Trophoblast cell (in vitro differentiated cells and primary cell): Measurements from ENCODE around the gene EEF1A1.

Experiments used
- DNase-seq, 2 donors: peaks; one replicate each; pipeline ENCODE4 v3.0.0-alpha.2; 2016
- H2AFZ ChIP-seq: 2 replicates; pipeline ENCODE4 v1.6.1; 2013; ENCODE audit warnings: low read length, moderate library complexity, mild to moderate bottlenecking; ENCODE audit not compliant: insufficient read depth, poor library complexity
- H2AK5ac ChIP-seq: 2 replicates; pipeline ENCODE4 v1.6.1; 2013; ENCODE audit warnings: mild to moderate bottlenecking, low read length
- H2BK120ac ChIP-seq: 2 replicates; pipeline ENCODE4 v1.6.1; 2013; ENCODE audit warnings: low read length, mild to moderate bottlenecking, moderate library complexity; ENCODE audit not compliant: insufficient read depth, poor library complexity
- H2BK12ac ChIP-seq: 2 replicates; pipeline ENCODE4 v1.6.1; 2013; ENCODE audit warnings: mild to moderate bottlenecking, low read length, moderate library complexity
- H2BK5ac ChIP-seq: 2 replicates; pipeline ENCODE4 v1.6.1; 2013; ENCODE audit warnings: low read length, low read depth, moderate library complexity, mild to moderate bottlenecking; ENCODE audit not compliant: poor library complexity
- H3K14ac ChIP-seq: 2 replicates; pipeline ENCODE4 v1.6.1; 2013; ENCODE audit warnings: mild to moderate bottlenecking, low read length
- H3K18ac ChIP-seq: 2 replicates; pipeline ENCODE4 v1.6.1; 2013; ENCODE audit warnings: mild to moderate bottlenecking, low read length
- H3K23ac ChIP-seq: 2 replicates; pipeline ENCODE4 v1.6.1; 2013; ENCODE audit warnings: low read length
- H3K27ac ChIP-seq: 2 replicates; pipeline ENCODE4 v1.5.1; 2013; ENCODE audit warnings: low read depth, mild to moderate bottlenecking, inconsistent platforms, low read length, moderate library complexity
- H3K27me3 ChIP-seq: 2 replicates; pipeline ENCODE4 v1.6.1; 2013; ENCODE audit warnings: inconsistent platforms, mild to moderate bottlenecking, low read length, moderate library complexity; ENCODE audit not compliant: insufficient read depth
- H3K36me3 ChIP-seq, 2 experiments: 1 replicate in 1 of 2; 2 replicates in 1 of 2; pipeline ENCODE4 v1.6.1; 2013; ENCODE audit warnings: low read length in 2 of 2, mild to moderate bottlenecking in 2 of 2, moderate library complexity in 1 of 2; ENCODE audit not compliant: insufficient read depth in 2 of 2, control insufficient read depth in 1 of 2
- H3K4ac ChIP-seq: 2 replicates; pipeline ENCODE4 v1.6.1; 2013; ENCODE audit warnings: low read depth, mild to moderate bottlenecking, low read length, moderate library complexity
- H3K4me1 ChIP-seq, 2 experiments: 1 replicate in 1 of 2; 2 replicates in 1 of 2; pipeline ENCODE4 v1.6.1; 2013; ENCODE audit warnings: low read length in 2 of 2, mild to moderate bottlenecking in 2 of 2, moderate library complexity in 1 of 2; ENCODE audit not compliant: insufficient read depth in 2 of 2, control insufficient read depth in 1 of 2
- H3K4me2 ChIP-seq: 2 replicates; pipeline ENCODE4 v1.6.1; 2013; ENCODE audit warnings: inconsistent platforms, mild to moderate bottlenecking, low read length, moderate library complexity
- H3K4me3 ChIP-seq: 2 replicates; pipeline ENCODE4 v1.5.1; 2013; ENCODE audit warnings: mild to moderate bottlenecking, low read depth, low read length, inconsistent platforms
- H3K79me1 ChIP-seq: one replicate; pipeline ENCODE4 v1.6.1; 2013; ENCODE audit warnings: low read length
- H3K79me2 ChIP-seq: 2 replicates; pipeline ENCODE4 v1.6.1; 2013; ENCODE audit warnings: low read length, mild to moderate bottlenecking; ENCODE audit not compliant: control insufficient read depth, insufficient read depth, poor library complexity
- H3K9ac ChIP-seq: 2 replicates; pipeline ENCODE4 v1.6.1; 2013; ENCODE audit warnings: mild to moderate bottlenecking, low read length
- H3K9me3 ChIP-seq: 2 replicates; pipeline ENCODE4 v1.6.1; 2013; ENCODE audit warnings: low read depth, mild to moderate bottlenecking, control low read depth, inconsistent platforms, low read length; ENCODE audit not compliant: insufficient read depth
- H4K12ac ChIP-seq: 2 replicates; pipeline ENCODE4 v1.6.1; 2013; ENCODE audit warnings: low read depth, mild to moderate bottlenecking, low read length, moderate library complexity
- H4K8ac ChIP-seq: 2 replicates; pipeline ENCODE4 v1.6.1; 2013; ENCODE audit warnings: low read depth, mild to moderate bottlenecking, low read length, moderate library complexity
- H4K91ac ChIP-seq: one replicate; pipeline ENCODE4 v1.6.1; 2013; ENCODE audit warnings: low read depth, mild to moderate bottlenecking, low read length, moderate library complexity
- WGBS: extraction: QIAGEN DNeasy Blood & Tissue Kit; methylation state at CpG from one replicate; pipeline ENCODE4 v1.1.7; 2013; ENCODE audit warnings: missing lambda C conversion rate; ENCODE audit not compliant: insufficient read length, insufficient coverage; ENCODE audit errors: extremely low coverage; 5-methylcytosine and 5-hydroxymethylcytosine counted together

EEF1A1 gene

GRCh38 chr6:73534628-73535027, 13.8 kb upstream of the EEF1A1 start:
- Histone ChIP-seq H3K27ac (no peak overlapping the region), H3K4ac (no peak overlapping the region), H3K79me2 (no peaks in the 10 kb centered on the region), H3K4me2 (no peak overlapping the region), H2BK12ac (no peak overlapping the region), H3K18ac (no peak overlapping the region), H3K27me3 (no peaks in the 10 kb centered on the region), H3K4me1 (peaks cover 0 to 3% of the 10 kb centered on the region in 2 experiments), H2AFZ (no peak overlapping the region), H3K23ac (no peak overlapping the region), H3K14ac (no peak overlapping the region), H3K36me3 (no peaks in the 10 kb centered on the region), H2BK5ac (no peak overlapping the region), H4K12ac (no peak overlapping the region), H2AK5ac (no peak overlapping the region), H3K79me1 (no peaks in the 10 kb centered on the region), H3K9me3 (no peaks in the 10 kb centered on the region), H4K91ac (no peak overlapping the region), H3K9ac (no peak overlapping the region), H2BK120ac (no peak overlapping the region), H4K8ac (no peak overlapping the region), H3K4me3 (no peak overlapping the region)
- no CpG with 5 or more reads among the region's 2 CpGs for WGBS
- DNase-seq: no peak

GRCh38 chr6:73532293-73532692, 11.5 kb upstream of the EEF1A1 start:
- H3K4me3 ChIP-seq: no peak overlapping the region
- no peaks in the 10 kb centered on the region for H3K79me1 ChIP-seq
- H2BK12ac ChIP-seq: no peak overlapping the region
- DNase-seq: no peak
- H3K27me3 ChIP-seq: no peaks in the 10 kb centered on the region
- no peak overlapping the region for H4K91ac ChIP-seq
- H3K14ac ChIP-seq: no peak overlapping the region
- H3K27ac ChIP-seq: no peak overlapping the region
- H3K9ac ChIP-seq: no peak overlapping the region
- H2BK5ac ChIP-seq: no peak overlapping the region
- H4K8ac ChIP-seq: no peak overlapping the region
- no peaks in the 10 kb centered on the region for H3K36me3 ChIP-seq
- H2BK120ac ChIP-seq: no peak overlapping the region
- H3K23ac ChIP-seq: no peak overlapping the region
- H3K4me2 ChIP-seq: no peak overlapping the region
- H2AFZ ChIP-seq: no peak overlapping the region
- no peak overlapping the region for H2AK5ac ChIP-seq
- H3K4ac ChIP-seq: no peak overlapping the region
- H4K12ac ChIP-seq: no peak overlapping the region
- H3K4me1 ChIP-seq: peaks cover 0 to 3% of the 10 kb centered on the region in 2 experiments
- no CpG with 5 or more reads among the region's 3 CpGs for whole genome bisulfite sequencing
- no peaks in the 10 kb centered on the region for H3K79me2 ChIP-seq
- no peaks in the 10 kb centered on the region for H3K9me3 ChIP-seq
- H3K18ac ChIP-seq: no peak overlapping the region

GRCh38 chr6:73528897-73529296, 8.1 kb upstream of the EEF1A1 start:
- no CpG with 5 or more reads among the region's 7 CpGs for WGBS
- Histone ChIP-seq H3K79me1 (no peaks in the 10 kb centered on the region), H4K12ac (no peak overlapping the region), H3K4ac (no peak overlapping the region), H3K4me1 (peaks cover 0 to 1% of the 10 kb centered on the region in 2 experiments), H3K9me3 (no peaks in the 10 kb centered on the region), H3K36me3 (no peaks in the 10 kb centered on the region), H3K9ac (no peak overlapping the region), H2BK12ac (no peak overlapping the region), H3K18ac (no peak overlapping the region), H3K27me3 (no peaks in the 10 kb centered on the region), H2BK5ac (no peak overlapping the region), H2AFZ (no peak overlapping the region), H3K23ac (no peak overlapping the region), H4K8ac (no peak overlapping the region), H3K27ac (no peak overlapping the region), H3K4me3 (no peak overlapping the region), H2AK5ac (no peak overlapping the region), H4K91ac (no peak overlapping the region), H3K79me2 (no peaks in the 10 kb centered on the region), H3K4me2 (no peak overlapping the region), H2BK120ac (no peak overlapping the region), H3K14ac (no peak overlapping the region)
- DNase-seq: no peak

GRCh38 chr6:73525546-73526330, 4.9 kb upstream of the EEF1A1 start:
- Histone ChIP-seq H3K4me1 (no peaks in the 10 kb centered on the region), H3K14ac (no peak overlapping the region), H3K9me3 (no peaks in the 10 kb centered on the region), H2BK12ac (no peak overlapping the region), H3K18ac (no peak overlapping the region), H2BK5ac (no peak overlapping the region), H3K4me2 (no peak overlapping the region), H3K27me3 (no peaks in the 10 kb centered on the region), H4K12ac (no peak overlapping the region), H3K23ac (no peak overlapping the region), H3K79me1 (peaks cover 5% of the 10 kb centered on the region), H3K27ac (no peak overlapping the region), H2BK120ac (no peak overlapping the region), H3K79me2 (peaks cover 5% of the 10 kb centered on the region), H3K4ac (no peak overlapping the region), H4K8ac (no peak overlapping the region), H2AK5ac (no peak overlapping the region), H3K36me3 (no peaks in the 10 kb centered on the region), H3K4me3 (no peak overlapping the region), H3K9ac (no peak overlapping the region), H2AFZ (no peak overlapping the region), H4K91ac (no peak overlapping the region)
- DNase-seq: peak in 1 of 2 donors; percentile 62
- no CpG with 5 or more reads among the region's 3 CpGs for WGBS
